BLaER1 treated with 17β-estradiol and CSF1 and Interleukin-3, amounts not matched to agents 10 nM and 100 nM (cell line): ENCODE measurements around the gene FANK1.
"Not testable (repeated sequence)": the region's sequence is repeated elsewhere in the genome, so short reads cannot be mapped to it uniquely, and the experiment has no call there.

ENCODE experiments used
- H3K27ac ChIP-seq, 11 experiments: shearing (Covaris generic); formaldehyde crosslinking; 2 replicates each; pipeline ENCODE4 v1.8.1; 2022
- H3K27me3 ChIP-seq, 11 experiments: shearing (Covaris generic); formaldehyde crosslinking; 2 replicates each; pipeline ENCODE4 v1.8.1; 2022
- H3K36me3 ChIP-seq, 11 experiments: shearing (Covaris generic); formaldehyde crosslinking; 2 replicates each; pipeline ENCODE4 v1.8.1; 2022
- H3K4me1 ChIP-seq, 10 experiments: shearing (Covaris generic); formaldehyde crosslinking; 2 replicates each; pipeline ENCODE4 v1.8.1; 2022
- H3K4me2 ChIP-seq, 11 experiments: shearing (Covaris generic); formaldehyde crosslinking; 2 replicates each; pipeline ENCODE4 v1.8.1; 2022
- H3K4me3 ChIP-seq, 10 experiments: shearing (Covaris generic); formaldehyde crosslinking; 2 replicates each; pipeline ENCODE4 v1.8.1; 2022
- H3K9ac ChIP-seq, 11 experiments: shearing (Covaris generic); formaldehyde crosslinking; 2 replicates each; pipeline ENCODE4 v1.8.1; 2022
- H3K9me3 ChIP-seq, 11 experiments: shearing (Covaris generic); formaldehyde crosslinking; replicated peaks in 1 of 11; 2 replicates each; pipeline ENCODE4 v1.8.1; 2022
- H4K20me1 ChIP-seq, 11 experiments: shearing (Covaris generic); formaldehyde crosslinking; 2 replicates each; pipeline ENCODE4 v1.8.1; 2022
- Cebpa-rat ChIP-seq, 11 experiments: shearing (Covaris generic); IDR thresholded peaks; 2 replicates each; pipeline ENCODE4 v1.8.1; 2022

The FANK1 gene

GRCh38 chr10:125908813-125909212 is 12.4 kb downstream of the FANK1 start:
- H3K9ac ChIP-seq, H3K36me3 ChIP-seq, H3K9me3 ChIP-seq, H3K4me2 ChIP-seq, H4K20me1 ChIP-seq, H3K4me3 ChIP-seq, H3K4me1 ChIP-seq, H3K27ac ChIP-seq, H3K27me3 ChIP-seq: not testable (repeated sequence)

- H3K27ac ChIP-seq, H3K9ac ChIP-seq, H3K4me3 ChIP-seq, H3K36me3 ChIP-seq, H4K20me1 ChIP-seq, H3K4me2 ChIP-seq, H3K27me3 ChIP-seq, H3K4me1 ChIP-seq, H3K9me3 ChIP-seq: not testable (repeated sequence)
Measured at GRCh38 chr10:125909491-125909890, 13.1 kb downstream of the FANK1 start.

GRCh38 chr10:125911145-125911544 is 14.8 kb downstream of the FANK1 start:
- no peaks in the 10 kb centered on the region for H3K4me1 ChIP-seq
- no peak overlapping the region for H3K9ac ChIP-seq
- no peaks in the 10 kb centered on the region for H3K36me3 ChIP-seq
- H3K9me3 ChIP-seq: no peaks in the 10 kb centered on the region
- no peaks in the 10 kb centered on the region for H4K20me1 ChIP-seq
- no peak for TF ChIP-seq Cebpa-rat (IDR thresholded peaks at IDR 0.05)
- H3K27ac ChIP-seq: no peak overlapping the region
- no peak overlapping the region for H3K4me3 ChIP-seq
- no peak overlapping the region for H3K4me2 ChIP-seq
- no peaks in the 10 kb centered on the region for H3K27me3 ChIP-seq

- Histone ChIP-seq H3K9ac (no peak overlapping the region), H3K27me3 (no peaks in the 10 kb centered on the region), H3K4me1 (no peaks in the 10 kb centered on the region), H3K27ac (no peak overlapping the region), H3K4me2 (no peak overlapping the region), H3K9me3 (no peaks in the 10 kb centered on the region), H4K20me1 (no peaks in the 10 kb centered on the region), H3K4me3 (no peak overlapping the region), H3K36me3 (no peaks in the 10 kb centered on the region)
- TF ChIP-seq Cebpa-rat (IDR thresholded peaks at IDR 0.05): no peak
Measured at GRCh38 chr10:125911990-125912389, 15.6 kb downstream of the FANK1 start.

- H3K4me2 ChIP-seq: not testable (repeated sequence)
Measured at GRCh38 chr10:125913277-125913676, 16.9 kb downstream of the FANK1 start.

GRCh38 chr10:125916977-125917376 is 20.6 kb downstream of the FANK1 start:
- Histone ChIP-seq H3K9me3 (no peaks in the 10 kb centered on the region), H3K27ac (no peak overlapping the region)

More at GRCh38 chr10:125913277-125913676, 16.9 kb downstream of the FANK1 start:
- not testable (repeated sequence) for H3K4me1 ChIP-seq, H3K36me3 ChIP-seq, H3K4me3 ChIP-seq, H4K20me1 ChIP-seq, H3K27me3 ChIP-seq, H3K27ac ChIP-seq, H3K9ac ChIP-seq, H3K9me3 ChIP-seq

GRCh38 chr10:125917704-125918361 is 21.5 kb downstream of the FANK1 start:
- not testable (repeated sequence) for H3K36me3 ChIP-seq, H3K27ac ChIP-seq, H3K9me3 ChIP-seq, H3K4me3 ChIP-seq, H3K27me3 ChIP-seq, H3K9ac ChIP-seq, H4K20me1 ChIP-seq, H3K4me1 ChIP-seq, H3K4me2 ChIP-seq

More at GRCh38 chr10:125916977-125917376, 20.6 kb downstream of the FANK1 start:
- H3K4me3 ChIP-seq: no peak overlapping the region
- no peak for TF ChIP-seq Cebpa-rat (IDR thresholded peaks at IDR 0.05)
- no peaks in the 10 kb centered on the region for H3K4me1 ChIP-seq
- H3K27me3 ChIP-seq: no peaks in the 10 kb centered on the region
- H3K36me3 ChIP-seq: no peaks in the 10 kb centered on the region
- H3K4me2 ChIP-seq: no peak overlapping the region
- no peaks in the 10 kb centered on the region for H4K20me1 ChIP-seq
- H3K9ac ChIP-seq: no peak overlapping the region

GRCh38 chr10:125921643-125922306 is 25.4 kb downstream of the FANK1 start:
- not testable (repeated sequence) for H3K27me3 ChIP-seq, H3K4me1 ChIP-seq, H3K36me3 ChIP-seq, H3K27ac ChIP-seq, H4K20me1 ChIP-seq, H3K4me2 ChIP-seq, H3K9me3 ChIP-seq, H3K9ac ChIP-seq, H3K4me3 ChIP-seq

GRCh38 chr10:125925262-125925834 is 29.0 kb downstream of the FANK1 start:
- H3K4me2 ChIP-seq: no peak overlapping the region
- H4K20me1 ChIP-seq: no peaks in the 10 kb centered on the region
- H3K9me3 ChIP-seq: no peaks in the 10 kb centered on the region
- no peaks in the 10 kb centered on the region for H3K36me3 ChIP-seq
- H3K4me3 ChIP-seq: no peak overlapping the region
- no peak for TF ChIP-seq Cebpa-rat (IDR thresholded peaks at IDR 0.05)
- H3K27me3 ChIP-seq: no peaks in the 10 kb centered on the region
- H3K4me1 ChIP-seq: no peaks in the 10 kb centered on the region
- H3K27ac ChIP-seq: no peak overlapping the region
- no peak overlapping the region for H3K9ac ChIP-seq

- Histone ChIP-seq H3K4me1 (no peaks in the 10 kb centered on the region), H3K36me3 (no peaks in the 10 kb centered on the region), H3K4me2 (no peak overlapping the region), H3K9me3 (no peaks in the 10 kb centered on the region), H3K27ac (no peak overlapping the region), H3K9ac (no peak overlapping the region), H3K27me3 (no peaks in the 10 kb centered on the region), H4K20me1 (no peaks in the 10 kb centered on the region), H3K4me3 (no peak overlapping the region)
- 0 out of 22 replicates have a peak, but pooled peaks of 1 of the 11 experiments have one; percentile 9 for TF ChIP-seq Cebpa-rat (IDR thresholded peaks at IDR 0.05)
Measured at GRCh38 chr10:125926247-125926646, 29.9 kb downstream of the FANK1 start.
